ENCODE measurements around the gene NRCAM.
A peak's percentile ranks its signal among the peaks of the same experiment; 100 is the strongest.

NRCAM gene

DNA sequence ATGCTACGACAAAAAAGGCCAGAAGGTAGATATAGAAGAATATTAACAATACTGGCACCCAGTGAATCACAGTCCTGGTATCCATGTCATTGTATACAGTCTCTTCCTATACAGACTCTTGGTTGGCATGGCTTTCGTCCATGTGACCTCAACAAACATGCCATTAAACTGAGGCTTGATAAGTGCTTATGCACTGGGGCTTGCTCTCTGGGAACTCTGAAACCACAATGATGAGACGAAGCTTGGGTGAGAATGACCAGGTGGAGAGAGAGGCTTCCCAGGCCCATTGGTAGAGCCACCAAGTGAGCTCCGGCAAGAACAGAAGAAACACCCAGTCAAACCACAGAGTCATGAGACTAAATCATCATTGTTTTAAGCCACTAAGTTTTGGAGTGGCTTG is 36.5 kb upstream of the NRCAM start:
- TF ChIP-seq ARNT (IDR thresholded peaks at IDR 0.05) (no peak), ELF4 (IDR thresholded peaks at IDR 0.05) (no peak), SP1 (IDR thresholded peaks at IDR 0.05) (no peak), ZNF384 (IDR thresholded peaks at IDR 0.05) (no peak), SUZ12 (IDR thresholded peaks at IDR 0.05) (no peak), FOXA1 (IDR thresholded peaks at IDR 0.05) (no peak)
- TF ChIP-seq, protein P1, sequence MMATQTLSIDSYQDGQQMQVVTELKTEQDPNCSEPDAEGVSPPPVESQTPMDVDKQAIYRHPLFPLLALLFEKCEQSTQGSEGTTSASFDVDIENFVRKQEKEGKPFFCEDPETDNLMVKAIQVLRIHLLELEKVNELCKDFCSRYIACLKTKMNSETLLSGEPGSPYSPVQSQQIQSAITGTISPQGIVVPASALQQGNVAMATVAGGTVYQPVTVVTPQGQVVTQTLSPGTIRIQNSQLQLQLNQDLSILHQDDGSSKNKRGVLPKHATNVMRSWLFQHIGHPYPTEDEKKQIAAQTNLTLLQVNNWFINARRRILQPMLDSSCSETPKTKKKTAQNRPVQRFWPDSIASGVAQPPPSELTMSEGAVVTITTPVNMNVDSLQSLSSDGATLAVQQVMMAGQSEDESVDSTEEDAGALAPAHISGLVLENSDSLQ (IDR thresholded peaks at IDR 0.05): no peak
- ChIA-PET POLR2A (no interaction called here), CTCF (no interaction called here)
- no peak for DNase-seq (ENCODE audit: extremely low spot score)

- ChIA-PET POLR2A (no interaction called here), CTCF (no interaction called here)
- no peak for DNase-seq (ENCODE audit: extremely low spot score)
- TF ChIP-seq ZNF384 (IDR thresholded peaks at IDR 0.05) (no peak), FOXK2 (IDR thresholded peaks at IDR 0.05) (no peak), NFRKB (IDR thresholded peaks at IDR 0.05) (no peak), CTBP1 (IDR thresholded peaks at IDR 0.05; ENCODE audit: borderline replicate concordance) (no peak), FOXA1 (IDR thresholded peaks at IDR 0.05) (no peak), FOXM1 (IDR thresholded peaks at IDR 0.05; ENCODE audit: borderline replicate concordance) (no peak)
- TF ChIP-seq, protein P1 (IDR thresholded peaks at IDR 0.05): 0 out of 2 replicates have a peak, but pooled peaks have one; percentile 23
Observed at GRCh38 chr7:108488768-108489538, 32.7 kb upstream of the NRCAM start.

DNA sequence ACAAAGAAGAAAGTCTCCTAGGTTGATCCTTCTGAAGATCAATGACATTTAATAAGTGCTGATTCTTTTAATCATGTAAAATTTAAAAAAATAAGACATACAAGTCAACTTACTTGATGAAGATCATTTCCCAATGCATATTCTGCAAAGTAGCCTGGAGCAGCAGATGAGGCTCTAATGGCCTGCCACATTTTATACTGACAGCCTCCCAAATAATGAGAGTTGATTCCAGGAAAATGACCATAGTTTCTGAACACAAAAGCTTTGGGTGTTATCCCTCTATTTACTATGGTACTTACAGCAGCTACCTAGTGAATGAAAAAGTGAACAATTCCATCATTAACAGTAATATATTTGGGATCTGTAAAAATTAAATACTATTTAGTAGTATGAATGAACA is 31.4 kb upstream of the NRCAM start:
- ChIA-PET POLR2A (no interaction called here), CTCF (no interaction called here)
- TF ChIP-seq NFRKB (IDR thresholded peaks at IDR 0.05): no peak
- no peak for TF ChIP-seq TARDBP (IDR thresholded peaks at IDR 0.05)
- no peak for TF ChIP-seq FOXM1 (IDR thresholded peaks at IDR 0.05; ENCODE audit: borderline replicate concordance)
- no peak for TF ChIP-seq ARNT (IDR thresholded peaks at IDR 0.05)
- TF ChIP-seq FOXA1 (IDR thresholded peaks at IDR 0.05): no peak
- no peak for TF ChIP-seq LEF1 (IDR thresholded peaks at IDR 0.05; ENCODE audit: borderline replicate concordance)
- TF ChIP-seq BHLHE40 (IDR thresholded peaks at IDR 0.05; ENCODE audit: borderline replicate concordance): no peak
- no peak for TF ChIP-seq SP1 (IDR thresholded peaks at IDR 0.05)
- TF ChIP-seq ELF4 (IDR thresholded peaks at IDR 0.05): no peak
- no peak for TF ChIP-seq CTBP1 (IDR thresholded peaks at IDR 0.05; ENCODE audit: borderline replicate concordance)
- TF ChIP-seq ZNF384 (IDR thresholded peaks at IDR 0.05): no peak
- no peak for TF ChIP-seq FOXK2 (IDR thresholded peaks at IDR 0.05)
- TF ChIP-seq, protein P1 (IDR thresholded peaks at IDR 0.05): no peak
- TF ChIP-seq HDGF (IDR thresholded peaks at IDR 0.05; ENCODE audit: borderline replicate concordance): no peak
- TF ChIP-seq L3MBTL2 (conservative IDR thresholded peaks at IDR 0.05): no peak
- TF ChIP-seq SUZ12 (IDR thresholded peaks at IDR 0.05): no peak
- DNase-seq (ENCODE audit: extremely low spot score): no peak

- ChIA-PET CTCF (interaction anchor here (1.2 kb wide), 1 partner anchor 10 kb away, joined by 3 read pairs; no protein-coding TSS in a partner anchor), POLR2A (no interaction called here)
- no peak for TF ChIP-seq ELF4 (IDR thresholded peaks at IDR 0.05)
- no peak for TF ChIP-seq FOXM1 (IDR thresholded peaks at IDR 0.05; ENCODE audit: borderline replicate concordance)
- no peak for TF ChIP-seq SUZ12 (IDR thresholded peaks at IDR 0.05)
- TF ChIP-seq BHLHE40 (IDR thresholded peaks at IDR 0.05; ENCODE audit: borderline replicate concordance): no peak
- TF ChIP-seq, protein P1 (IDR thresholded peaks at IDR 0.05): no peak
- no peak for TF ChIP-seq NFRKB (IDR thresholded peaks at IDR 0.05)
- no peak for TF ChIP-seq ARNT (IDR thresholded peaks at IDR 0.05)
- no peak for TF ChIP-seq SP1 (IDR thresholded peaks at IDR 0.05)
- no peak for TF ChIP-seq LEF1 (IDR thresholded peaks at IDR 0.05; ENCODE audit: borderline replicate concordance)
- TF ChIP-seq FOXA1 (IDR thresholded peaks at IDR 0.05): no peak
- TF ChIP-seq L3MBTL2 (conservative IDR thresholded peaks at IDR 0.05): no peak
- no peak for DNase-seq (ENCODE audit: extremely low spot score)
Observed at GRCh38 chr7:108486291-108486966, 30.2 kb upstream of the NRCAM start.

- ChIA-PET CTCF (no interaction called here), POLR2A (no interaction called here)
- DNase-seq (ENCODE audit: extremely low spot score): no peak
- TF ChIP-seq L3MBTL2 (conservative IDR thresholded peaks at IDR 0.05) (no peak), HDGF (IDR thresholded peaks at IDR 0.05; ENCODE audit: borderline replicate concordance) (no peak), FOXA1 (IDR thresholded peaks at IDR 0.05) (no peak), ELF4 (IDR thresholded peaks at IDR 0.05) (no peak), SP1 (IDR thresholded peaks at IDR 0.05) (no peak), FOXM1 (IDR thresholded peaks at IDR 0.05; ENCODE audit: borderline replicate concordance) (no peak)
Observed at GRCh38 chr7:108484137-108484536, 27.9 kb upstream of the NRCAM start.

- ChIA-PET CTCF (no interaction called here), POLR2A (no interaction called here)
- no peak for DNase-seq (ENCODE audit: extremely low spot score)
- no peak for TF ChIP-seq L3MBTL2 (conservative IDR thresholded peaks at IDR 0.05)
- TF ChIP-seq LEF1 (IDR thresholded peaks at IDR 0.05; ENCODE audit: borderline replicate concordance): no peak
- no peak for TF ChIP-seq BHLHE40 (IDR thresholded peaks at IDR 0.05; ENCODE audit: borderline replicate concordance)
- TF ChIP-seq HDGF (IDR thresholded peaks at IDR 0.05; ENCODE audit: borderline replicate concordance): no peak
- TF ChIP-seq, protein P1 (IDR thresholded peaks at IDR 0.05): no peak
- TF ChIP-seq FOXA1 (IDR thresholded peaks at IDR 0.05): no peak
- TF ChIP-seq CTBP1 (IDR thresholded peaks at IDR 0.05; ENCODE audit: borderline replicate concordance): no peak
- no peak for TF ChIP-seq NFRKB (IDR thresholded peaks at IDR 0.05)
- no peak for TF ChIP-seq SP1 (IDR thresholded peaks at IDR 0.05)
- TF ChIP-seq FOXM1 (IDR thresholded peaks at IDR 0.05; ENCODE audit: borderline replicate concordance): no peak
Observed at GRCh38 chr7:108480311-108480710, 24.1 kb upstream of the NRCAM start.
